ENCODE data around the gene IQCB1. TPM values are rescaled to one million over a fixed set of nuclear protein-coding genes. Genes with fewer than 3 reads are reported as not detected.
A peak's percentile ranks its signal among the peaks of the same experiment; 100 is the strongest.

The IQCB1 gene
- total RNA-seq, 4 donors from 2014 or later, result 16.9 to 27.5 (median 19.9) TPM

GRCh38 chr3:121855555-121855954 lies 20.7 kb upstream of the IQCB1 start:
- TF ChIP-seq CTCF (IDR thresholded peaks at IDR 0.05), result no peak
- ATAC-seq (ENCODE audit: low FRiP score) (no peak), DNase-seq (ENCODE audit: low spot score) (no peak)

GRCh38 chr3:121852256-121852655 lies 17.4 kb upstream of the IQCB1 start:
- DNase-seq (ENCODE audit: low spot score) (no peak), ATAC-seq (ENCODE audit: low FRiP score) (no peak)
- TF ChIP-seq CTCF (IDR thresholded peaks at IDR 0.05), result no peak

- no peak for ATAC-seq (ENCODE audit: low FRiP score)
- no peak for DNase-seq (ENCODE audit: low spot score)
- TF ChIP-seq CTCF (IDR thresholded peaks at IDR 0.05), result no peak
Observed at GRCh38 chr3:121844892-121845291, 10.0 kb upstream of the IQCB1 start.

- no peak for ATAC-seq (ENCODE audit: low FRiP score)
- DNase-seq (ENCODE audit: low spot score), result no peak
- TF ChIP-seq CTCF (IDR thresholded peaks at IDR 0.05), result no peak
Observed at GRCh38 chr3:121839962-121840361, 5.1 kb upstream of the IQCB1 start.

GRCh38 chr3:121836481-121836880 lies 1.6 kb upstream of the IQCB1 start:
- TF ChIP-seq CTCF (IDR thresholded peaks at IDR 0.05), result no peak
- no peak for ATAC-seq (ENCODE audit: low FRiP score)
- DNase-seq (ENCODE audit: low spot score), result no peak

GRCh38 chr3:121836064-121836463 lies 1.2 kb upstream of the IQCB1 start:
- no peak for TF ChIP-seq CTCF (IDR thresholded peaks at IDR 0.05)
- DNase-seq (ENCODE audit: low spot score), result no peak
- no peak for ATAC-seq (ENCODE audit: low FRiP score)

- no peak for TF ChIP-seq CTCF (IDR thresholded peaks at IDR 0.05)
- DNase-seq (ENCODE audit: low spot score) (no peak), ATAC-seq (ENCODE audit: low FRiP score) (peak; percentile 49)
Observed at GRCh38 chr3:121835465-121835801, 573 bp upstream of the IQCB1 start.
